K562 (cell line): ENCODE measurements around the gene LRRC25. TPM values are rescaled to one million over a fixed set of nuclear protein-coding genes. Genes with fewer than 3 reads are reported as not detected.

Experiments used
- CBFA2T2 ChIP-seq: fragments of 450-650 bp; conservative IDR thresholded peaks from 2 replicates; pipeline ENCODE4 v1.6.1; 2017; ENCODE audit warnings: mild to moderate bottlenecking
- ESRRA ChIP-seq: fragments of 450-650 bp; IDR thresholded peaks from 2 replicates; pipeline ENCODE4 v1.6.1; 2014; ENCODE audit warnings: low read depth, mild to moderate bottlenecking, moderate library complexity, borderline replicate concordance
- EZH2 ChIP-seq: IDR thresholded peaks from 2 replicates; pipeline ENCODE4 v1.6.1; 2012; ENCODE audit warnings: low read depth, mild to moderate bottlenecking, inconsistent platforms, low read length, borderline replicate concordance
- FOXK1 ChIP-seq: sonication (generic); formaldehyde crosslinking; IDR thresholded peaks from 2 replicates; pipeline ENCODE4 v1.8.0; 2022; ENCODE audit warnings: missing genetic modification reagents, mild to moderate bottlenecking, borderline replicate concordance
- GATA2 ChIP-seq: sonication (generic); formaldehyde crosslinking; IDR thresholded peaks from 2 replicates; pipeline ENCODE4 v1.4.0; 2020; ENCODE audit warnings: mild to moderate bottlenecking, missing genetic modification reagents
- ILK ChIP-seq: fragments of 450-650 bp; IDR thresholded peaks from 2 replicates; pipeline ENCODE4 v1.6.1; 2016; ENCODE audit warnings: missing genetic modification characterization, low read depth, mild to moderate bottlenecking, missing compliant biosample characterization, moderate library complexity, borderline replicate concordance
- POLR2B ChIP-seq: fragments of 450-650 bp; IDR thresholded peaks from 2 replicates; pipeline ENCODE4 v1.6.1; 2018; ENCODE audit warnings: low read depth; ENCODE audit not compliant: partially characterized antibody
- SFPQ ChIP-seq: fragments of 200-400 bp; formaldehyde crosslinking; IDR thresholded peaks from 2 replicates; pipeline ENCODE4 v1.6.1; 2017; ENCODE audit warnings: mild to moderate bottlenecking, low read depth, low read length, moderate library complexity
- SIRT6 ChIP-seq: IDR thresholded peaks from one replicate; pipeline ENCODE4 v1.6.1; 2012; ENCODE audit warnings: low read depth, mild to moderate bottlenecking, control low read depth, inconsistent platforms, low read length, moderate library complexity
- SMARCC2 ChIP-seq: fragments of 450-650 bp; IDR thresholded peaks from 2 replicates; pipeline ENCODE4 v1.6.1; 2017; ENCODE audit warnings: antibody characterized with exemption, moderate library complexity, mild to moderate bottlenecking, low read depth
- SNRNP70 ChIP-seq: fragments of 200-400 bp; formaldehyde crosslinking; optimal IDR thresholded peaks from 2 replicates; pipeline ENCODE3; 2017; ENCODE audit warnings: low read depth, low read length
- SREBF2 ChIP-seq: sonication (generic); formaldehyde crosslinking; IDR thresholded peaks from 2 replicates; pipeline ENCODE4 v1.4.0; 2020; ENCODE audit warnings: mild to moderate bottlenecking, missing genetic modification reagents
- SRSF9 ChIP-seq: fragments of 200-400 bp; formaldehyde crosslinking; IDR thresholded peaks from 2 replicates; pipeline ENCODE4 v1.6.1; 2017; ENCODE audit warnings: low read depth, low read length, borderline replicate concordance
- STAG1 ChIP-seq: sonication (generic); formaldehyde crosslinking; IDR thresholded peaks from 2 replicates; pipeline ENCODE4 v1.5.0; 2020; ENCODE audit warnings: missing genetic modification reagents, borderline replicate concordance
- STAT5A ChIP-seq: IDR thresholded peaks from 2 replicates; pipeline ENCODE4 v1.6.1; 2012; ENCODE audit warnings: low read length, inconsistent platforms, borderline replicate concordance
- TGIF2 ChIP-seq: sonication (generic); formaldehyde crosslinking; IDR thresholded peaks from 2 replicates; pipeline ENCODE4 v1.8.1; 2022; ENCODE audit warnings: mild to moderate bottlenecking, missing genetic modification reagents, moderate library complexity
- XRCC5 ChIP-seq: fragments of 200-400 bp; formaldehyde crosslinking; IDR thresholded peaks from 2 replicates; pipeline ENCODE4 v1.6.1; 2017; ENCODE audit warnings: low read depth, mild to moderate bottlenecking, low read length
- ZBTB34 ChIP-seq: fragments of 250-450 bp; sonication (Bioruptor Pico); IDR thresholded peaks from 2 replicates; pipeline ENCODE4 v1.8.0; 2021; ENCODE audit warnings: mild to moderate bottlenecking, moderate library complexity
- ZNF282 ChIP-seq: sonication (generic); formaldehyde crosslinking; IDR thresholded peaks from 2 replicates; pipeline ENCODE4 v1.8.1; 2023; ENCODE audit warnings: missing genetic modification reagents
- ZNF398 ChIP-seq: fragments of 250-450 bp; sonication (Bioruptor Pico); IDR thresholded peaks from 2 replicates; pipeline ENCODE4 v1.8.0; 2021; ENCODE audit warnings: moderate library complexity, mild to moderate bottlenecking, inconsistent platforms
- ZNF75A ChIP-seq: fragments of 450-650 bp; formaldehyde crosslinking; IDR thresholded peaks from 2 replicates; pipeline ENCODE4 v1.4.0; 2020; ENCODE audit warnings: mild to moderate bottlenecking
- polyA plus RNA-seq, 8 experiments: library from polyadenylated mRNA; depleted of rRNA in 4 of 8; stranded (reverse) in 5 of 8; unstranded in 3 of 8; fragments of >200 nt; fragmentation: Nextera tagmentation in 2 of 8; fragmentation: Illumina TruSeq in 1 of 8; extraction: Ambion mirVana in 2 of 8; extraction: Trizol in 1 of 8; gene quantifications; 2 replicates each; pipeline versions ENCODE4 v1.2.1 to v1.2.3, GENCODE V29; 2011 to 2014; ENCODE audit warnings: inconsistent platforms in 1 of 8, missing spikeins in 1 of 8
- total RNA-seq, 7 experiments: library from RNA; depleted of rRNA in 6 of 7; stranded (reverse); fragments of >200 nt in 6 of 7; fragmentation: Illumina TruSeq in 2 of 7; extraction: Trizol in 2 of 7; gene quantifications; 2 replicates each; pipeline versions ENCODE4 v1.2.1 to v1.2.3, GENCODE V29; 2011 to 2021; ENCODE audit warnings: low replicate concordance in 1 of 7

The LRRC25 gene
- total and polyA plus RNA-seq, 9 of the 15 experiments (the other 6 are each of a cell fraction or from before 2014, with no cell fraction given) = 0.07 to 0.36 (median 0.10) TPM; not detected in 3

GRCh38 chr19:18441804-18442788 lies 44.7 kb upstream of the LRRC25 start (continued):
- no peak for TF ChIP-seq ESRRA
- no peak for TF ChIP-seq SRSF9
- TF ChIP-seq POLR2B = peak; percentile 37
- no peak for TF ChIP-seq FOXK1 (CRISPR knock-in tag)
- no peak for TF ChIP-seq SNRNP70
- no peak for TF ChIP-seq ZNF75A
- no peak for TF ChIP-seq ZNF398
- peak; percentile 15; the same call in 1 of the 2 replicates for TF ChIP-seq XRCC5
- no peak for TF ChIP-seq EZH2
- no peak for TF ChIP-seq SFPQ
- TF ChIP-seq STAG1 (CRISPR knock-in tag) = no peak
- no peak for TF ChIP-seq ZNF282
- TF ChIP-seq ILK = no peak
- TF ChIP-seq SREBF2 (CRISPR knock-in tag) = no peak
- no peak for TF ChIP-seq SMARCC2
- peak; percentile 65 for TF ChIP-seq CBFA2T2
- TF ChIP-seq TGIF2 (CRISPR knock-in tag) = no peak
- no peak for TF ChIP-seq ZBTB34
- TF ChIP-seq STAT5A = peak; percentile 55; the same call in 1 of the 2 replicates
- 0 out of 2 replicates have a peak, but pooled peaks have one; percentile 27 for TF ChIP-seq GATA2 (CRISPR knock-in tag)
- no peak for TF ChIP-seq SIRT6
